Effector memory CD4-positive, alpha-beta T cell (primary cell): ENCODE data around the gene PDLIM3.

Experiments used
- DNase-seq, 3 donors: peaks; one replicate each; pipeline ENCODE4 v3.0.0-alpha.2; 2020
- H3K27ac ChIP-seq: 2 replicates; pipeline ENCODE4 v1.7.0; 2013; ENCODE audit warnings: mild to moderate bottlenecking, low read length, moderate library complexity; ENCODE audit not compliant: insufficient read depth, poor library complexity, severe bottlenecking
- H3K27me3 ChIP-seq: replicated peaks from 2 replicates; pipeline ENCODE4 v1.7.0; 2013; ENCODE audit warnings: mild to moderate bottlenecking, low read length; ENCODE audit not compliant: insufficient read depth, control insufficient read depth, poor library complexity, severe bottlenecking
- H3K36me3 ChIP-seq: 2 replicates; pipeline ENCODE4 v1.7.0; 2013; ENCODE audit warnings: mild to moderate bottlenecking, low read length, moderate library complexity; ENCODE audit not compliant: control insufficient read depth, insufficient read depth
- H3K4me1 ChIP-seq: 2 replicates; pipeline ENCODE4 v1.7.0; 2013; ENCODE audit warnings: low read length, mild to moderate bottlenecking; ENCODE audit not compliant: control insufficient read depth, insufficient read depth, poor library complexity, severe bottlenecking
- H3K4me3 ChIP-seq: 2 replicates; pipeline ENCODE4 v1.7.0; 2013; ENCODE audit warnings: low read length, low read depth, mild to moderate bottlenecking; ENCODE audit not compliant: insufficient read depth, poor library complexity, severe bottlenecking
- H3K9me3 ChIP-seq: 2 replicates; pipeline ENCODE4 v1.7.0; 2013; ENCODE audit warnings: mild to moderate bottlenecking, low read length, moderate library complexity; ENCODE audit not compliant: control insufficient read depth

PDLIM3 gene

DNA sequence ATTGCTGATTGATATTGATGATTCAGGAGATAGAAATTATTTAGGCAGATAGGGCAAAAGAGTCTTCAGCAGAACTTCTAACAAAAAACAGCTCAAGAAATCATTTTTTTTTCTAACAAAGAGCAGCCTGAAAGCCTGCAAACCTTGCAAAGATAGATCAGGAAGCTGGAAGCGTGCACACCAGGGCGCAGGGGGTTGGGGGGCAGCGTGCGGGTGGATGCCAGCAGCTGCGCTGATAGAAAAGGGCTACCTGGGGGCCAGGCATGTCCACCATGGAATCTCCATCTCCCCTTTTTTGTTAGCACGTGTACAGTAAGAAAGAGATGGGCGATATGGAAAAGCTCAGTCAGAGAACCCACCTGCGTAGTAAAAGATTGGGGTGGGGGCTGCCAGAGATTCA, 62.1 kb downstream of the PDLIM3 start:
- Histone ChIP-seq H3K36me3 (no peaks in the 10 kb centered on the region), H3K4me1 (peaks cover 8% of the 10 kb centered on the region), H3K27me3 (no peaks in the 10 kb centered on the region), H3K4me3 (no peak overlapping the region), H3K27ac (no peak overlapping the region), H3K9me3 (no peaks in the 10 kb centered on the region)
- no peak for DNase-seq

DNA sequence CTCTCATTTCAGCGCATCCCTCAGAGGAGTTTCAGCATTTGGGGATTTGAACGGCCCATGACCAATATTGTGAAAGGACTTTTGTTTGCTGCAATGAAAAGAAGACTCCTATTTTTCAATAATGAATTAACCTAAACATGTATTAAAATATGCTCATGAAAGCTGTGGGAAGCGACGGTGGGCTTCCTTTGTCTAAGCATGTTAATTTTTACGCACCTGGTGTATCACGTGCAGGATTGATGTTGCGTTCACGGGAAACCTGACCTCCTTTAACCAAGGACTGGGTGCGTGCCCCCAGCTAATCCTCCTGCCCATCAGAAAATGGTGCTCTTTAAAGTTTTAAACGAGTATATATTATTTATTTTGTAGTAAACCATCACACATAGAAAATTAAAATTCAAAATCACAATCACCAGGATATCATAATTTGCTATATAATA, 63.2 kb downstream of the PDLIM3 start:
- no peaks in the 10 kb centered on the region for H3K9me3 ChIP-seq
- no peaks in the 10 kb centered on the region for H3K27me3 ChIP-seq
- no peak overlapping the region for H3K27ac ChIP-seq
- no peaks in the 10 kb centered on the region for H3K36me3 ChIP-seq
- H3K4me1 ChIP-seq: peaks cover 8% of the 10 kb centered on the region
- DNase-seq: no peak
- peak overlapping the region; percentile 69 for H3K4me3 ChIP-seq

DNA sequence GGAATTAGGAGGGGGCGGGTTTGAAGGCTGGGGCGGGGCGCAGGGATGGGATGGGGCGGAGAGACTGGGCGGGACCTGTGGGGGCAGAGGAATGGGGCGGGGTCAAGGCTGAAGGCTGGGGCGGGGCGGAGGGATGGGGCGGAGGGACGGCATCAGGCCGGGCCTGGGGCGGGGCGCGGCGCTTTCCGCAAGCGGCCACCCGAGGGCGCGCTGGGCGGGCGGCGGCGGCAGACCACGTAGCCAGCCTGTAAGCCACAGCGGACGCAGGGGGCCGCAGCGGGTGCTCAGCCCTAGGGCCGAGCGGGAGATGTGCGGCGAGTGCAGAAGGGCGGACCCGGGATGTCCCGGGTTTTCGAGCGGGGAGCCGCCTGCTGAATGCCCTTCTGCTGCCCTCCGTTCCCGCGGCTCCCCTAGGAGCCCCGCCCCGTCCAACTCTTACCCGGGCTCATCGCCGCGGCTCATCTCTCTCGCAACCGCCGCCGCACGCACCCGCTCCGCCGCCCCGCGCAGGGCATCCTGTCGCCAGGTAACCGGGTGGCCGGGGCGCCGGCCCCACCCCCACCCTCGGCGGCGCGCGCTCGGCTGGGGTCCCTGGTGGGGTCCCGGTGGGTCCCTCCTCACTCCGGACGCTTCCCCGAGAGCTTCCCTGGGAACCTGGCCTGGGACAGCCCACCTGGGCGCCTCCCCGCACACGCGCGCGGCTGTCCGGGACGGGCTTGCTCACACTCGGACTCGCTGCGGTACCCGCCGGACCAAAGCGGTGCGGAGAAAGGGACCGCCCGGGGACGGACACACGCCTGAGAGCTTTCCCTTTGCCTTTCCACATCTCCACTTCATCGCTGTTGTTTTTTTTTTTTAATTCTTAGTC, 63.8 kb downstream of the PDLIM3 start, which contains the start of gene CCDC110:
CCDC110 (minus strand) TSS at position 499 of the 868 bp plus-strand sequence; CDS start at position 449, 50 bp downstream.
- Histone ChIP-seq H3K4me3 (peak within 1 kb of the TSS; percentile 69), H3K36me3 (no peaks in the 10 kb centered on the region), H3K9me3 (no peaks in the 10 kb centered on the region), H3K4me1 (peaks cover 8% of the 10 kb centered on the region), H3K27ac (peak within 1 kb of the TSS; percentile 45), H3K27me3 (no peaks in the 10 kb centered on the region)
- peak; percentile 77 to 93 (median 87) for DNase-seq

DNA sequence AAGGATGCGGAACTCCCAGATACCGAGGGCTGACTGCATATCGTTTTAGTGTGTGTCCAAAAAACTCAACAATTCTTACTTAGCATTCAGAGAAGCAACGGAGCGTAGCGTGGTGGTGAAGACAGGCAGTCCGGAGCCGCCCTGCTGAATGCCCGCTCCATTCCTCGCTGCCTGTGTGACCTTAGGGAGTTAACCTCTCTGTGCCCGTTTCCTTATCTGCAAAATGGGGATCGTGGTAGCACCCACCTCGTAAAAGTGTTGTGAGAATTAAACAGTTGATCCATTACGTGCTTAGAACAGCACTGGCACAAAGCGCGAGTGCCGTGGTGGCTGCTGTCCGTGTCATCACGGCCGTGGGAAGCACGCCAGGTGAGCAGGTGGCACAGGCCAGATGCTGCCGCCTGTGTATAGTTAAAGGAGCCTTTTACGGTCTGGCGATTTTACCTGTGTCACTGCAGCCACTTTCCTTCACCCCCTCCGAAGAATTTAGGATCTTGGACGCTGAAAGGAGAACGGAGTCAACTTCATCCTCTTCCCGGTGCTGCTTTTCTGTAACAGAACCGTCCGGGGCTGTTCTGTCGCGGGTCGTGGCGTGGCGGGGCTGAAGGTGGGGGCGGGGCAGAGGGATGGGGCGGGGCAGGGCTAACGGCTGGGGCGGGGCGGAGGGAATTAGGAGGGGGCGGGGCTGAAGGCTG, 64.7 kb downstream of the PDLIM3 start:
- no peak overlapping the region for H3K27ac ChIP-seq
- peak overlapping the region; percentile 47 for H3K4me3 ChIP-seq

DNA sequence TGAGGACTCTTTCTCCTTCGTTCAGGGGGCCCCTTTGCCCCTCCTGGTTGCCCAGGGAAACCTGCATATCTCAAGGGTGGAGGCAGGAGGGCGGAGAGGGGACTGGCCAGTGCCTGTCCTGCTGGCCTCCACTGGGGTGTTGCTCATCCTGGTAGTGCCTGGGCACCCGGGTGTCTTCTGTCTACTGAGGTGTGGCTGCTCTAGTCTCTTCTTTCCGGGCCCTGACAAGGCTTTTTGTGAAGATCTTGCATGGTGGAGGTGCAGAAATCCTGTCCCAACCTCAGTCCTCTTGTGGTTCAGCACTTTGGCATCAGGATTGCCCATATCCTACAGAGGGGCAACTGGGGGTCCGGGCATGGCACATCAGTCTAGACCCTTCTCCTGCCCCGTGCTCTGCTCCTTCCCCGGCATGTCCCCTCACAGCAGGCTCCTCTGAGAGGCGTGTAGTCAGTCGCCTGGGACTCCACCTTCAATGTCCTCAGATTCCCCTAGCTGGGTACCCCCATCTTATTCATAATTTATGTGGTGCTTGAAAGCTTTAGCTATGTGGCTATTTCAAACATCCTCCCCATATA, 65.6 kb downstream of the PDLIM3 start:
- Histone ChIP-seq H3K4me3 (no peak overlapping the region), H3K4me1 (peaks cover 8% of the 10 kb centered on the region), H3K27me3 (no peaks in the 10 kb centered on the region), H3K27ac (no peak overlapping the region), H3K36me3 (no peaks in the 10 kb centered on the region), H3K9me3 (no peaks in the 10 kb centered on the region)
- no peak for DNase-seq

More for the DNA sequence above, 64.7 kb downstream of the PDLIM3 start:
- H3K36me3 ChIP-seq: no peaks in the 10 kb centered on the region
- H3K27me3 ChIP-seq: no peaks in the 10 kb centered on the region
- DNase-seq: peak in 2 of 3 donors; percentile 28 to 46
- no peaks in the 10 kb centered on the region for H3K9me3 ChIP-seq
- peaks cover 8% of the 10 kb centered on the region for H3K4me1 ChIP-seq

DNA sequence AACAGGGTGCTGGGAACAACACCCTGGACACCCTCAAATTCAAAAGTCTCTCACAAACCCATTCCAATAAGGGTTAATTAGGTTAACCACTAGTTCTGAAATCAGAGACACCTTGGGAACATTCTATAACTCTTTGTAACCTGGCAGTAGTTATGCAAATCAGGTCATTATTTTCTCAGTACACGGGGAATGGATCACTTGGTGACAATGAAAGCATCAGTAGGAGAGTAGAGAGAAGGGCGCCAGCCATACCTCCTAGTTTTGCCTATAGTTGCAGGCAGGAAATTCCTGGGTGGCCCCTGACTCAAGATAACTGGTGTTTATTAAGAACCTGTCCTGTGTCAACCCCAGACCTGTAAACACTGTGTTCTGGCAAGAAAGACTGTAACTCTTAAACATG, 66.3 kb downstream of the PDLIM3 start:
- H3K9me3 ChIP-seq: no peaks in the 10 kb centered on the region
- H3K27ac ChIP-seq: no peak overlapping the region
- DNase-seq: no peak
- no peaks in the 10 kb centered on the region for H3K27me3 ChIP-seq
- no peak overlapping the region for H3K4me3 ChIP-seq
- no peaks in the 10 kb centered on the region for H3K36me3 ChIP-seq
- peaks cover 8% of the 10 kb centered on the region for H3K4me1 ChIP-seq

DNA sequence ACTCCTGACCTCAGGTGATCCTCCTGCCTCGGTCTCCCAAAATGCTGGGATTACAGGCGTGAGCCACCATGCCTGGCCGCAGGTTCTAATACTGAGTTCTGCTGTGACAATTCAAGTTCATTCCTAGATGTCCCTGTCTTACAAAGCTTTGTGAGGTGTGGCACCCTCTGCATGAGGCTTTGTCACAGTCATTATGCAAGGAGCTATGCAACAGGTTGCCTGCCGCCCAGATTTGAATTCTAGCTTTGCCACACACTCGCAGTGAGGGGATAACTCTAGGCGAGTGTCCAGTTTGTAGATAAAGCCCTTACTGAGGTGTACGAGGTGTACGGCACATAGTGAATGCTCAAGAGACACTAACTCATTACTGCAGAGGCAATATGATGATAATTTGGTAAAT, 67.3 kb downstream of the PDLIM3 start:
- Histone ChIP-seq H3K4me1 (peaks cover 8% of the 10 kb centered on the region), H3K4me3 (no peak overlapping the region), H3K36me3 (no peaks in the 10 kb centered on the region), H3K27ac (no peak overlapping the region), H3K27me3 (no peaks in the 10 kb centered on the region), H3K9me3 (no peaks in the 10 kb centered on the region)
- DNase-seq: no peak

DNA sequence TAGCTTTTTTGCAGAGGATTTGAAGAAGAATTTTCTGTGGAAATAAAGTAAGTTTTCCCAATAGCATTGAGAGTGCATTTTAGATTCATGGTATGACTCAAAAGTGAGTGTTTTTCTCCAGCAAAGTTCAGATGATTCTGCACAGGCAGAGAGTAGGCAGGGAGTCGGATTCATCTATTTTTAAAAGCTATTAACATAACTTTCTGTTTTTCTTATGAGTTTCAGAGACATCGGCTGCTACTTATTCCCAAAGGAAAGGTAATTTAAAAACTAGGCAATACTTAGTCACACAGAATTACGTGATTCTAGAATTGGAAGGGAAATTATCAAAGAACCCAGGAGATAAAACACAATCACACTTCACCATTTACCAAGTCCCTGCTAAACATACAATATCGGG, 68.2 kb downstream of the PDLIM3 start:
- Histone ChIP-seq H3K36me3 (no peaks in the 10 kb centered on the region), H3K4me3 (no peak overlapping the region), H3K9me3 (no peaks in the 10 kb centered on the region), H3K27me3 (no peaks in the 10 kb centered on the region), H3K27ac (no peak overlapping the region), H3K4me1 (peaks cover 6% of the 10 kb centered on the region)
- no peak for DNase-seq

DNA sequence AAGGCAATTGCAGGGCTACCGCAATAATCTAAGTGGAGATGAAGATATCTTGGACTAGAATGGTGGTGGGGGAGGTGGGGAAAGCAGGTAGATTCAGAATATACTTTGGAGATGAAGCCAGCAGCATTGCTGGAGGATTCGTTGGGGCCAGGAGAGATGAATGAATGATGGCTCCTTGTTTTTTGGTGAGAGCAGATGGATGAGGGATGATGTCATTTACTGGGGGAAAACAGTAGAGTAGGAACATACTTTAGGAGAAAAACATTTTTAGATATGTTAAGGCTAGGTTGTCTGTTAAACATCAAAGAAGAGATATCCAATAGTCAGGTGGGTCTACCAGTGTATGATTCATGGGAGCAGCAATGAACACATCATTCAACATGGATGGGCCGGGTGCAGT, 69.6 kb downstream of the PDLIM3 start:
- DNase-seq: no peak
- H3K27me3 ChIP-seq: no peaks in the 10 kb centered on the region

DNA sequence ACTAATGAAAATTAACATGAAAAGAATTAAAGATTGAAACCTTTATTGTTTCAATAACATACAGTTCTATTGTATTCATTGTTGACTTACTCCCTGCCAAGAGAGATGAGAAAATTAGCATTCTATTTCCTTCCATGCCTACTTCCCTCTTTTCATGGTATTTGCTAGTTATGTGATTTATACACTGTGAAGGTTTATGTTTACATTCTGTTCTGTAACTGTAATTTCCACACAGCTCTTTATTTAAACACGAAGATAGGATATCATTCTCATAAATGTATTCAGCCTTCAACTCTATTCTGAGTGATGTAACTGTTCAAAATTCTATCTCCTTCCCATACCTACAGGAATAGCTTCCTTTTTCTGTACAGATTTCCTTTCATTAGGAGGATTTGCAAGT, 70.4 kb downstream of the PDLIM3 start:
- H3K9me3 ChIP-seq: no peaks in the 10 kb centered on the region
- H3K36me3 ChIP-seq: no peaks in the 10 kb centered on the region
- no peak for DNase-seq
- no peak overlapping the region for H3K27ac ChIP-seq
- H3K4me1 ChIP-seq: no peaks in the 10 kb centered on the region
- H3K4me3 ChIP-seq: no peak overlapping the region
- no peaks in the 10 kb centered on the region for H3K27me3 ChIP-seq

More for the DNA sequence above, 69.6 kb downstream of the PDLIM3 start:
- H3K4me1 ChIP-seq: no peaks in the 10 kb centered on the region
- no peak overlapping the region for H3K27ac ChIP-seq
- no peak overlapping the region for H3K4me3 ChIP-seq
- no peaks in the 10 kb centered on the region for H3K9me3 ChIP-seq
- no peaks in the 10 kb centered on the region for H3K36me3 ChIP-seq
